ENCODE data around the gene IMP3. TPM values are rescaled to one million over a fixed set of nuclear protein-coding genes. Genes with fewer than 3 reads are reported as not detected.
A peak's percentile ranks its signal among the peaks of the same experiment; 100 is the strongest.

The IMP3 gene
- total RNA-seq, 1 experiment from 2014 or later = 79.9 TPM

- ChIA-PET CTCF (interaction anchor here (0.9 to 1.6 kb wide), 2 partner anchors 34 to 198 kb away, joined by 4 to 5 read pairs; no protein-coding TSS in a partner anchor), POLR2A (no interaction called here), RAD21 (ENCODE audit: low non-redundant PET in 1 of 2, low total read pairs in 2 of 2, uncharacterized antibody in 2 of 2, unreplicated experiment in 2 of 2) (no interaction called here)
- H3K27me3 ChIP-seq (ENCODE audit: insufficient read depth, low read length) = no peaks in the 10 kb centered on the region
- no peaks in the 10 kb centered on the region for H3K9me2 ChIP-seq (ENCODE audit: insufficient read depth)
- ATAC-seq (no peak), DNase-seq (ENCODE audit: low read depth, low spot score) (no peak)
- TF ChIP-seq ELF1 (IDR thresholded peaks at IDR 0.05; ENCODE audit: borderline replicate concordance, low read depth) = no peak
- TF ChIP-seq CBX3 (IDR thresholded peaks at IDR 0.05; ENCODE audit: low read depth) = no peak
- no peak for TF ChIP-seq EGR1 (IDR thresholded peaks at IDR 0.05; ENCODE audit: low read depth)
- no peak for TF ChIP-seq SRF (IDR thresholded peaks at IDR 0.05; ENCODE audit: low read depth)
- no peak for TF ChIP-seq ZNF274 (IDR thresholded peaks at IDR 0.05; ENCODE audit: low read depth, low read length)
- no peak for TF ChIP-seq FOSL1 (IDR thresholded peaks at IDR 0.05; ENCODE audit: low read depth)
- no peak for TF ChIP-seq EZH2 (IDR thresholded peaks at IDR 0.05)
- no peak for TF ChIP-seq CEBPB (IDR thresholded peaks at IDR 0.05; ENCODE audit: low read depth)
- no peak for TF ChIP-seq REST (IDR thresholded peaks at IDR 0.05; ENCODE audit: low read depth)
- no peak for TF ChIP-seq POLR2A (IDR thresholded peaks at IDR 0.05; ENCODE audit: borderline replicate concordance, extremely low read depth, insufficient read depth, insufficient read length)
- TF ChIP-seq SIN3A (IDR thresholded peaks at IDR 0.05; ENCODE audit: low read depth) = no peak
- TF ChIP-seq, protein P1, sequence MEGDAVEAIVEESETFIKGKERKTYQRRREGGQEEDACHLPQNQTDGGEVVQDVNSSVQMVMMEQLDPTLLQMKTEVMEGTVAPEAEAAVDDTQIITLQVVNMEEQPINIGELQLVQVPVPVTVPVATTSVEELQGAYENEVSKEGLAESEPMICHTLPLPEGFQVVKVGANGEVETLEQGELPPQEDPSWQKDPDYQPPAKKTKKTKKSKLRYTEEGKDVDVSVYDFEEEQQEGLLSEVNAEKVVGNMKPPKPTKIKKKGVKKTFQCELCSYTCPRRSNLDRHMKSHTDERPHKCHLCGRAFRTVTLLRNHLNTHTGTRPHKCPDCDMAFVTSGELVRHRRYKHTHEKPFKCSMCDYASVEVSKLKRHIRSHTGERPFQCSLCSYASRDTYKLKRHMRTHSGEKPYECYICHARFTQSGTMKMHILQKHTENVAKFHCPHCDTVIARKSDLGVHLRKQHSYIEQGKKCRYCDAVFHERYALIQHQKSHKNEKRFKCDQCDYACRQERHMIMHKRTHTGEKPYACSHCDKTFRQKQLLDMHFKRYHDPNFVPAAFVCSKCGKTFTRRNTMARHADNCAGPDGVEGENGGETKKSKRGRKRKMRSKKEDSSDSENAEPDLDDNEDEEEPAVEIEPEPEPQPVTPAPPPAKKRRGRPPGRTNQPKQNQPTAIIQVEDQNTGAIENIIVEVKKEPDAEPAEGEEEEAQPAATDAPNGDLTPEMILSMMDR (IDR thresholded peaks at IDR 0.05 in 2 of 3, conservative IDR thresholded peaks at IDR 0.05 in 1 of 3; ENCODE audit: borderline replicate concordance in 1 of 3, insufficient read depth in 1 of 3, low read depth in 2 of 3, low read length in 2 of 3) = no peak
- TF ChIP-seq RAD21 (IDR thresholded peaks at IDR 0.05; ENCODE audit: low read depth) = no peak
- no peak for TF ChIP-seq ATF3 (IDR thresholded peaks at IDR 0.05)
- no peaks in the 10 kb centered on the region for H4K20me1 ChIP-seq (ENCODE audit: insufficient read depth)
- H3K4me3 ChIP-seq (replicated peaks in 1 of 2; ENCODE audit: low read depth in 1 of 2, low read length in 2 of 2) = peak overlapping the region in 1 of 2 experiments; percentile 32; a peak in 1 of 4 replicates
- H3K27ac ChIP-seq (ENCODE audit: low read depth, low read length) = peak overlapping the region; percentile 32; the same call in 1 of the 2 replicates
- no peaks in the 10 kb centered on the region for H3K9me3 ChIP-seq (ENCODE audit: control insufficient read depth in 1 of 2, insufficient read depth in 1 of 2, low read depth in 1 of 2, low read length in 2 of 2)
- peak overlapping the region; percentile 70 for H3K4me2 ChIP-seq (ENCODE audit: low read length)
- no TSS peak for BruUV-seq (replicated peaks)
- H3K9ac ChIP-seq (ENCODE audit: low read length) = peak overlapping the region; percentile 40
- peaks cover 16 to 47% of the 10 kb centered on the region in 2 experiments for H3K4me1 ChIP-seq (ENCODE audit: control insufficient read depth in 1 of 2, insufficient read depth in 2 of 2, low read length in 2 of 2)
- intact Hi-C loops (cut with micrococcal nuclease) = no loop called here
- peaks cover 0 to 12% of the 10 kb centered on the region in 2 experiments; a peak in 1 of 4 replicates for H3K36me3 ChIP-seq (ENCODE audit: control insufficient read depth in 1 of 2, insufficient read depth in 2 of 2, low read length in 2 of 2)
- no peak overlapping the region for H2AFZ ChIP-seq (ENCODE audit: low read depth, low read length, poor library complexity, severe bottlenecking)
- peaks cover 45% of the 10 kb centered on the region for H3K79me2 ChIP-seq (ENCODE audit: insufficient read depth, low read length)
Observed at GRCh38 chr15:75651810-75652543, 12.0 kb upstream of the IMP3 start.

All from HCT116 (cell line).